Renal cortex interstitium (tissue), 11 donors: ENCODE results near the gene SMIM14. TPM values are rescaled to one million over a fixed set of nuclear protein-coding genes. Genes with fewer than 3 reads are reported as not detected.
"Not testable (repeated sequence)": the region's sequence is repeated elsewhere in the genome, so short reads cannot be mapped to it uniquely, and the experiment has no call there.

Source experiments
- DNase-seq, 11 donors: peaks; one replicate each; pipeline ENCODE4 v3.0.0-alpha.2; 2013; ENCODE audit warnings: low read depth in 9 of 11, low spot score in 4 of 11; ENCODE audit errors: extremely low read depth in 1 of 11
- polyA plus RNA-seq, 3 donors: library from polyadenylated mRNA; unstranded; fragments of 120-200 nt; gene quantifications; one replicate each; pipeline ENCODE4 v1.2.1, GENCODE V29; 2013; ENCODE audit not compliant: insufficient read length in 3 of 3

SMIM14 gene
- polyA plus RNA-seq, 3 donors, result 40.3 to 57.8 (median 50.6) TPM

DNA sequence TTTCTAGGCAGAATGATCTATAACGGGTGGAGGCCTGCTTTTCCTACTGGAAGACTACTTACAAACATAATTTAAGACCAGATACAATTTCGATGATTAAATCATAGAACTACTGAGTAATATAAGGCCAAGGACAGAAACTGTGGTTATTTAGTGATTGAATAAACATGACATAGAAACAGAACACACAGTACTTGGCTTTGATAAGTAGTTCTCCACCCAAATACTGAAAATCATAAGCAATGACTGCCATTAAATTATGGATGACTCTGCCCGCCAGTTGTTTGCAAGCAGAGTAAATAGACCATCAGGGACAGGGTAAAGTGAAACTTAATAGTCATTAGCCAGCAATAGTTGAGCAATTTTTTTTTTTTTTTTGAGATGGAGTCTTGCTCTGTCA, 17.2 kb upstream of the SMIM14 start:
- DNase-seq, result no peak

DNA sequence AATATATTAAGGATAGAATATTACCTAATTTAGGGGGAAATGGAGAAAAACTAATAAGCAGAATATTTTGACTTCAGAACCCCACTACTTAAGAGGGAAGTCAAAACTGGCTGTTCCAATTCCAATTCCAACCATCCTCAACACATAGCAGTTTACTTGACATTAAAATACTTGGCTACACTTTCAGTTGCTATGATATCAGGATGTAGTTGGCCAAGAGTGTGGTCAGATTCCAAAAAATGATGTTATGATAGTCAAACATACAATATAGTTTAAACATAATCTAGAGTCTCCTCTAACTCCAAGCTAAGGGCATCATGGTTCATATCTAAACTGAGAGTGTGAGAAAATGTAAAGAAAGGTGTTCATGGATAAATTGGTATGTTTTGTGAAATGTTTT, 16.5 kb upstream of the SMIM14 start:
- no peak for DNase-seq

DNA sequence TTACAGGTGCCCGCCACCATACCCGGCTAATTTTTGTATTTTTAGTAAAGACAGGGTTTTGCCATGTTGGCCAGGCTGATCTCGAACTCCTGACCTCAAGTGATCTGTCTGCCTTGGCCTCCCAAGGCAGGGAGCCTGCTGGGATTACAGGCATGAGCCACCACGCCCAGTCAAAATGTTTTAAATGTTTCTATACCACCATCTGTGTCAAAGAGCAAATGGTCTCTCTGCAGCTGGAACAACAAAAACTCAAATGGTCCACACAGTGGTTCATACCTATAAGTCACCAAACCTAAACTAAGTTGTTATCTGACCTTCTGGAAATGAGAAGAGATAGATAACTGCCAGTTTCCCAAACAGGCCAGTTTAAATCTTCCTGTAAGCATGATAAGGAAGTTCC, 12.9 kb upstream of the SMIM14 start:
- not testable (repeated sequence) for DNase-seq

DNA sequence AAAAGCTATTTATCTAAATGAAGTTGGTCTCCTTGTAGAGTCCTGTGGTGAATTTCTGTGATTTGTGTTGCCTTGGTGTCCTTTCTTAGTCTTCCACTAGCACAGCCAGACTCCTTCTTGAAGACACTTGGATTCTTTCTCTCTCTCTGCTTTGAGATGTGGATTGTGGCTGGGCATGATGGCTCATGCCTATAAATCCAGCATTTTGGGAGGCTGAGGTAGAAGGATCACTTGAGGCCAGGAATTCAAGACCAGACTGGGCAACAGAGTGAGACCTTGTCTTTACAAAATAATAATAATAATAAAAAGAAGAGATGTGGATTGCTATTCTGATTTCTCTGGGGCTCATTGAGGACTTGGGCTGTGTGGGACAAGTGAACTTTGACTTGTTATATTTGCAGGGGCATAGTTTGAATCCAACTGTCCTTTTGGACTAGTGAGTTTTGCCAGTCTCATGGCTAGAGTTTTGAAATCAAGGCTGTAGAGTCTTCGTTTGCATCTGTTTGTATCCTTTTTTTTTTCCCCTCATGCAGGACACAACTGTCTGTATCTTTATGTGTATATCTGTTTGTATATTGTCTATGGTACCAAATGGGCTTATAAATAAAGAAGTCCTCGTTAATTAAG, 11.1 kb upstream of the SMIM14 start:
- DNase-seq, result no peak

DNA sequence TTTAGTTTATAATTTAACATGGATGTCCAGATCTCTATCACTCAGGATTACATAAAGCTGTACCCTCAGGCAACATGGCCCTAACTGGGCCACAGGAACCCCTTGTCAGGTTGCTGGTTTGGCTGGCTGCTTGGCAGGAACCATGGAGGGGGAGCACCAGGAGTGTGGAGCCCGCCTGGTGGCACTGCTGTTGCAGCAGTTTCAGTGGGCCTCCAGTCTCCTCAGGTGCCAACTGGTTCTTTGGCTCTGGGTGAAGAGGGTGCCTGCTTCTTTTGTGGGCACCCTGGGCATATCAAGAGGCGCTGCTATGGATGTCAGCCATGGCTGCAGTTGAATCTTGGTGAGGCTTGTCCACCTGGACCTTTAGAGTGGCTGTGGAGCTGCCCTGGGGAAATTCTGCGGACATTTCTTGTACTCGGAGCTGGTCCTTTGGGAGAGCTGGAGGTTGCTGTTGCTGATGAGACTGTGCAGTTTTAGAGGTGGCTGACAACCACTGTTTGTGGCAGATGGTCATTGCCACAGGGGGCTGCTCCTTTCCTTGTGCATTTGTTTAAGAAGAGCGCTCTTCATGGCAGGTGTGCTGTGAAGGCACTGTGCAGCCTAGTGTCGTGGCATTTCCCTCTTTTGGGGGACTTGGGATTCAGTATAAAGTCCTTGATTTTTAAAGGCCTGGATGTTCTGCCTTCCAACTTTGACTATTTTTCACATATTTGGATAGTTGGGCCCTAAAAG, 10.3 kb upstream of the SMIM14 start:
- no peak for DNase-seq

DNA sequence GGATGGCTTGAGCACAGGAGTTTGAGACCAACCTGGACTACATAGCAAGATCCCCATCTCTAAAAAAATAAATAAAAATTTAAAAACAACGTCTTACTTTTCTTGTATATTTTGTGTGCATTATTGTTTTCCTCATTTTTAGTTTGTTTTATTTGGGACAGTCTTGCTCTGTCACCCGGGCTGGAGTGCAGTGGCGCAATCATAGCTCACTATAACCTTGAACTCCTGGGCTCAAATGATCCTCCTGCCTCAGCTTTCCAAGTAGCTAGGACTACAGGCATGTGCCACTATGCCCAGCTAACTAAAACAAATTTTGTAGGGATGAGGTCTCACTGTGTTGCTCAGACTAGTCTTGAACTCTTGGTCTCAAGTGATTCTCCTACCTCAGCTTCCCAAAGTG, 9.5 kb upstream of the SMIM14 start:
- no peak for DNase-seq

DNA sequence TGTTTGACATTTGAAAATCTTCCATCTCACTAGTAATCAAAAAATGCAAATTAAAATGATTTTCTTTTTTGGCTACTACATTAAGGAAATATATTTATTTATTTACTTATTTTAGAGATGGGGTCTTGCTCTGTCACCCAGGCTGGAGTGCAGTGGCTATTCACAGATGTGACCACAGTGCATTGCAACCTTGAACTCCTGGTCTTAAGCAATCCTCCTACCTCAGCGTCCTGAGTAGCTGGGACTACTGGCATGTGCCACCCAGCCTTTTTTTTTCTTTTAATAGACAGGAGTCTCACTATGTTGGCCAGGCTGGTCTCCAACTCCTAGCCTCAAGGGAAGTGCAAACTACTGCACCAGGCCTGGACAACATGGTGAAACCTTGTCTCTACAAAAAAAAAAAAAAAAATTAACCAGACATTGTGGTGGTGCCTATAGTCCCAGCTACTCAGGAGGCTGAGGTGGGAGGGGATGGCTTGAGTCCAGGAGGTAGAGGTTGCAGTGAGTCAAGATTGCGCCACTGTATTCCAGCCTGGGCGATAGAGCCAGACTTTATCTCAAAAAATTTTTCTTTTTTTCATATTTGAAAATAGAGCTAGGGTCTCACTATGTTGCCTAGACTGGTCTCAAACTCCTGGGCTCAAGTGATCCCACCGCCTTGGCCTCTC, 4.4 kb upstream of the SMIM14 start:
- DNase-seq, result no peak

DNA sequence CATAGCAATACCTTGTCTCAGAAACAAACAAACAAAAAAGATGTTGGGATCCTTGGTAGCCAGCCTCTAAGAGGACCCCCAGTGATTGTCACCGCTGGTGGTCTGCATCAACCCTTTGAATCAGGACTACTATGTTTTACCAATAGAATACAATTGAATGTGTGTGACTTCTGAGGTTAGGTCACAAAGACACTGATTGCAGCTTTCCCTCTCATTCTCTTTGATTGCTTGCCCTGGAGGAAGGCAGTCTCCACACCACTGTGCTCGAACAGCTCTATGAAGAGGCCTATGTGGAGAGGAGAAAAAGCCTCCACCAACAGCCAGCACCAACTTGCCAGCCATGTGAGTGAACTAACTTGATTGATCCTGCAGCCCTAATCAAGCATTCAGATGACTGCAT, 2.8 kb upstream of the SMIM14 start:
- DNase-seq, result no peak

DNA sequence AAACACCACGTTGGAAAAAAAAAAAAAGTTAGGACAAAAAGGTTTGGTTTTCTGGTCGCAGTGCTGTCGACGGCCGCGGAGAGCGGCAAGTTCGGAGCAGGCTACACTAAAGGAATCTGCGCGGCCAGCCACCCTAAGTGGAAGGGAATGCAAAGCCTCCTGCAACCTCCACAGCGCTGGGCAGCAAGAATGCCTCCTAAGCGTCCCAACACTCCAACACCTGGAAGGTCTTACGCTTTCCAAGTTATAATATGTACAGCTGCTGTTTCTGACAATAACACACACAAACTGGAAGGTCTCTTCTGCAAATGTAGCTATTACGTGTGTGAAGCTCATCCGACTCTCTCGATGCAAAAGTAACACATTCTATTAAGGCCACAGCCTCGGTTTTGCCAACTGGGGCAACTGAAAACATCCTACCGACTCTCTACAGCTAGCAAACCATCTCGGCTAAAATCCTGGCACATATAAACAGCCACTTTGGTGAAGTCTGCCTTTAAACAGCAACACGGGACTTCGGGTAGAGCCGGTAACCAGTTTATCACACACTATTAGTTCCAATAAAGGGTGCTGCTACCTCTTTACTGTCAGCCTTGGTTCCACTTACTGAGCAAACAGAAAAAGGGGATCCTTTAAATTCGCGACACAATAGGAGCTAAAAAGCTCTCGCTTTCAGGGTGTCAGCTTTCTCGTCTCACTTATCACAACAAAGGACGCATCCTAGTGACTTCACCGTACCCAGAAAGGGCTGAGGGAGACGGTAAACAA, 895 bp downstream of the SMIM14 start:
- DNase-seq, result peak in 10 of 11 donors; percentile 25 to 66 (median 52)

DNA sequence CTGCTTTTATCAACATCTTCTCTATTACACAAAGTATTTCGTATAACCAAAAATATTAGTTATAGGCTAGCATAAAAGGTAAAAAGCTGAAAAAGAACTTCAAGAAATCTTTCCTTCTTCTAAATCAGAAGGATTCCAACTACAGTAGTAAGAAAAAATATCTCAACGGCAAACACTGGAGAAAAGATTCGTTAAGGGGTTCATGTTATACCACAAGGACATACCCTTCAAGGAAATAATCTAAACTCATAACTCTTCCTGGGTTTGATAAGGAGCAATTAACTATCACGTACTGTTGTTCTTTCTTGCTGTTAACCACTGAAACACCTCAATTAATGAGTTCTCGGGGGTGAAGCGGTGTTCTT, 1.5 kb downstream of the SMIM14 start:
- DNase-seq, result no peak

DNA sequence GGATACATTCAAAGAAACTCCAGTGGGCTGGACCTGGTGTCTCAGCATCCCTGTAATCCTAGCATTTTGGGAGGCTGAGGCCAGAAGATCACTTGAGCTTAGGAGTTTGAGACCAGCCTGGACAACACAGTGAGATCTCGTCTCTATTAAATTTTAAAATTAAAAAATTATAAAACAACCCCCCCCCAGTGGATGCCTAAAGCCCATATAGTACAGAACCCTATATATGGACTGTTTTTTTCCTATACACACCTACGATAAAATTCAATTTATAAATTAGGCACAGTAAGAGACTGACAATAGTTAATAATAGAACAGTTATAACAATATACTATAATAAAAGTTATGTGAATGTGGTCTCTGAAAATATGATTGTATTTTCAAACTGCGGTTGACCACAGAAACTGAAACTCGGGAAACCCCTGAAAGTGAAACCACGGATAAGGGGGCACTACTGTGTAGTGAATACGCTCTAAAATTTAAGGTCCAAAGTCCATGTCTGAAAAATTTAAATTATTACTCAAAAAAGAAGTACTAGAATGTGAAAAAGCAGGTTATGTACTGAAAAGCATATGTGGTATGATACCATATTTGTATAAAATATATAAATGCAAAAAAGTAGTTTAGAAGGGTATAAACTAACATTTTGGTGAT, 2.0 kb downstream of the SMIM14 start:
- no peak for DNase-seq

DNA sequence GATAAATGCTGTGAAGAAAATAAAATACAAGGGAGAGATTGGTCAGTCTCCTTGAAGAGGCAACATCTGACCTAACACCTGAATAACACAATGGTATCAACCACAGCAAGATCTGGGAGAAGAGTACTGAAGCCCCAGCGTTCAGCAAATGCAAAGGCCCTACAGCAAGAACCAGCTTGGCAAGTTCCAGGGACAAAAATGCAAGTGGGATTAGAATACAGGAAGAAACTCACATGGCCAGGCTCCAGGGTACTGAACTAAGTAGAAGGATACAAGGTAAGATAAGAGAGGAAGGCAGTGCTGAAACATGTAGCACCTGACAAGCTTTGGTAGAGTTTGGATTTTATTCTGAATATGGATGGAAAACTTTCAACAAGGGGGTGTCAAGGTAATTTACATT, 3.6 kb downstream of the SMIM14 start:
- DNase-seq, result no peak

DNA sequence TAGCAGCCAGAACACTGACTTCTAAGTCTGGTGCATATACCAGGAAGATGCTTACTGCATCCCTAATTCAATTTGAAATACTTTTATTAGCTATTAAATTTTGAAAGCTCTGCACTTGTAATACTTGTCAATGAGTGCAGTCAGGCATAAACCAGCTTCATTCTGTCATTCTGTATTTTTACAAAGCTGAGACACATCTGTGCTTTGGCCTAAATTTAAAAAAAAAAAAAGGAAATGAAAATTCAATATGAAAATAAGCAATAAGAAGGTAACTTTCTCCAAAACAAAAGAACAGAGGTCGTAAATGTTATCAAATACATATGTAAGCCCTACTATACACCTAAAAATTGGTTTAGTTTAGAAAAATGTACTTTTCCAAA, 7.0 kb downstream of the SMIM14 start:
- DNase-seq, result no peak

DNA sequence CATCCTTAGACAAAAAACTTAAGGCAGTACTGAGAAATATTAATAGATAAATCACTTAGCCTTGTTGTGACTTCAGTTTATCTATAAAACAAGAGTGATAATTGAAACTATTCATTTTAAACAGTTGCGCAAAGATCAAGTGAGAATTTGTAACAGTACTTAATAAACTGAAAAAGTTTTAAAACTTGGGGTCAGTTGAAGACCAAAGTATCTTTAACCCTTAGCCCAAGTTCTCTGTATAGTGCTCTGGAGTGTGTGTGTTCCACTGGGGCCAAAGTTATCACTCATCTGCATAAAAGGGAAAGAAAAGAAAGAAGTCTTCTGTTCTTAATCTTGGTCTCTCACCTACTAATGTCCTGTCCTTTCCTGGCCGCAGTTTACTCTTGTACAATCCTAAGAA, 11.3 kb downstream of the SMIM14 start:
- DNase-seq, result no peak

DNA sequence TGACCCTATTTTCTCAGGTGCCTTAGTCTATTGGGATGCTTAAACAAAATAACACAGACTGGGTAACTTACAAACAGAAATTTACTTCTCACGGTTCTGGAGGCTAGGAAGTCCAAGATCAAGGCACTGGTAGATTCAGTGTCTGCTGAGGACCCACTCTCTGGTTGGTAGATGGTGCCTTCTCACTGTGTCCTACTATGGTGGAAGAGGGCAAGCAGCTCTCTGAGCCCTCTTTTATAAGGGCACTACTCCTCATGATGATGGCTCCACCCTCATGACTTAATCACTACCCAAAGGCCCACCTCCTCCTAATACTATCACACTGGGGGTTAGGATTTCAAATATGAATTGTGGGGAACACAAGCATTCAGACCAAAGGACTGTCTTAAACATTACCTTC, 11.8 kb downstream of the SMIM14 start:
- DNase-seq, result no peak

DNA sequence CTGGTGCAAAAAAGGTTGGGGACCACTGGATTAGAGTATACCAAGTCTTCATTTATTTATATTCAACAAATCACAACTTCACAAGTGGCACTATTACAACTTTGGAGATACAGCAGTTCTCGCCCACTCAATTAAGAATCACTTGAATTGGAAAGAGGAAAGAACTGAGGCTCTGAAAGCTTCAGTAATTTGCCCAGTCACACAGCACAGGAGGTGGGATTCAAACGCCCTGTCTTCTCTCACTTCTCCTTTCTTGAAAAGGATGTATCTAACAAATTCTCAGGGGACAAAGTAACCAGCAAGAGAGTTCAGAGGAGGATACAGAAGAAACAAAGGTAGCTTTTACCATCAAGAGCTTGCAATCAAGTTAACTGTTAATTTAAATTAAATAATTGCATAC, 12.4 kb downstream of the SMIM14 start:
- no peak for DNase-seq

DNA sequence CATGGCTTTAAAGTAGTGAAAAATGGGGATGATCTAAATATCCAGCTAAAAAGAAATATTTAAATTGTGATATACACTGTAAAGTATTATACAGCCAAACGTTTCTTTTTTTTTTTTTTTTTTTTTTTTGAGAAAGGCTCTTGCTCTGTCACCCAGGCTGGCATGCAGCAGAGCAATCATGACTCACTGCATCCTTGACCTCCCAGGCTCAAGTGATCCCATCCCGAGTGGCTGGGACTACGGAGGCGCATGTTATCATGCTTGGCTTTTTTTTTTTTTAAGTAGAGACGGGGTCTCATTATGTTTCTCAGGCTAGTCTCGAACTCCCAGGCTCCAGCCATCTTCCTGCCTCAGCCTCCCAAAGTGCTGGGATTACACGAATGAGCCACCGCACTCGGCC, 17.1 kb downstream of the SMIM14 start:
- no peak for DNase-seq

DNA sequence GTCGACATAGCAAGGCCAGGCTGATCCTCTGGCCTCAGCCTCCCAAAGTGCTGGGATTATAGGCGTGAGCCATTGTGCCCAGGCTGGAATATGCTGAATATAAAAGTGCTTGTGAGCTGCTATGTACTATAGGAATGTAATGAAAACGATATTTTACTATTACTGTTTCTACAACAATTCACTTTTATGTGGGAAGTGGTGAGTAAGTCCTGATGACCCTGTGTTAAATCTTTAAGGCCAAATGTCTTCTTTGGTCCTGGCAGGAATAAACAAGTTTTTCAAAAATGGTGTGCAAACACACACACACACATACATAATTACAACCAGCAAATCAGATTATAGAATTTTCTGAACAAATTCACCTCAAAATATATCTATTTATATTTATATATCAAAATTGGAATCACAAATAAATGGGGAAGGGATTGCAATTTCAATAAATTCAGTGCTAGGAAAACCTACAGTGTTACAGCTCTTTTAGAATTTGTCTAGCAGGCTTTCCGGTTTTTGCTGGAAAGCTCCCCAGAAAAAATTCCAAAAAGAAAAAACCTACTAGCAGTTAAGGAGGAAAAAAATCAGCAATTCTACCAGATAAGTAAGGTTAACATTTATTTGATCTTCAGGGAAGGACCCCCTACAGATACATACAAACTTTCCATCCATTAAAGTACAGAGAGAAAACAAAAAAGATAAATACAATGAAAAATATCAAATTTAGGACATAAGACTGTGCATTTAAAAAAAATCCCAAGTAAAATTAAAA, 17.9 kb downstream of the SMIM14 start:
- no peak for DNase-seq

DNA sequence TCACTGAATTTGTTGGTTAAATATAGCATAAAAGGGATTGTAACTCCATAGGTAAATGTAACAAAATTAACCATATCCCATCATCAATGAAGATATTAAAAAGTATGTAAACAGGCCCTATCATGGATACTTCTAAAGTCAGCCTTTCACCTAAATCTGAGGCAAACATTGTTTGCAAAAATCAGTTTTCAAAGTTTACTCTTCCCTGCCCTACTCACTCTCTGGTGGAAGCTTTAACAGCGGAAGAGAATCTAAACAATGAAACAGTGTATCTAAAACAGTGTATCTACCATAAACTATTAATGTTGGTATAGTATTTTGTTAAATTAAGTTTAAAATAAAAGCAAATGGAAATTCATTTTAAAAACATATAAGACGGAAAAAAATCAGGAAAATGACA, 21.1 kb downstream of the SMIM14 start:
- no peak for DNase-seq
